ENCODE data around the gene FBXO8.
A peak's percentile ranks its signal among the peaks of the same experiment; 100 is the strongest.
"Not testable (repeated sequence)": the region's sequence is repeated elsewhere in the genome, so short reads cannot be mapped to it uniquely, and the experiment has no call there.

Gene FBXO8, protein sequence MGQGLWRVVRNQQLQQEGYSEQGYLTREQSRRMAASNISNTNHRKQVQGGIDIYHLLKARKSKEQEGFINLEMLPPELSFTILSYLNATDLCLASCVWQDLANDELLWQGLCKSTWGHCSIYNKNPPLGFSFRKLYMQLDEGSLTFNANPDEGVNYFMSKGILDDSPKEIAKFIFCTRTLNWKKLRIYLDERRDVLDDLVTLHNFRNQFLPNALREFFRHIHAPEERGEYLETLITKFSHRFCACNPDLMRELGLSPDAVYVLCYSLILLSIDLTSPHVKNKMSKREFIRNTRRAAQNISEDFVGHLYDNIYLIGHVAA

GRCh38 chr4:174283507-174284471 lies at the start of gene FBXO8, which contains the start of gene CEP44:
Gene FBXO8 (minus strand): TSS chr4:174283667. CDS start chr4:174263092, 20,575 bp downstream.
Gene CEP44 (plus strand): TSS chr4:174283911. CDS start chr4:174299122, 15,211 bp downstream.
- FAIRE-seq (no peak), DNase-seq (ENCODE audit: insufficient read length, low spot score) (peak; percentile 62)

DNA sequence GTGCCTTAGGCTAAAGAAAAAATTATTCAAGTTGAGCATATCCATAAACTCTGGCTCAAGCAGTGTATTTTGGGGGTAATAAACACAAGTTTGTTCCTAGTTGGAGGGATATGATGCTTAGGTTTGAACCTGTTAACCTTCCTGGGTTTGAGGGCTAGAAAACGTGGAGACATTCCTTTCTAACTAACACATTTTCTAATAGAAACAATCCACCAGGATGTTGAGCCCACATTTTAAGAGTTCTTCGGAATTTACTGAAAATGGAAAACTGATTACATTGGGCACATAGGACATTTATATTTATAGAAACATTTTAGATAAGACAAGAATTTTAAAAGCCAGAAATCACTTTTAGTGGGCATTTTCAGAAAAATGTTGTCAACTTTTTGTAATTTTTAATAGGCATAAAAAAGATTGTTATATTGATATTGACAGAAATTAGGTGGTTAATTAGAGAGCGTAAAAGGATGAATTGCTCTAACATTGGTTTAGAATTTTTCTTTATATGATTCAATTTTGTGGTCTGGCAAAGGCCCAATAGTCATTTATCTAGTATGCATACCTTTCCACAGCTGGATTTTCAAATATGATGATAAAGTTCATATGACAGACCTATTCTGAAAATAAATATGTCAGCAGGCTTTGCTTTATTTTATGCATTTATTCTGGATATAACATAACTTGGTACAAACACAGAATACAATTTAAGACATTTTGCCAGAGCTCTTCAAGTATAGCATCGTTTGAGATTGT lies 49.5 kb upstream of the FBXO8 start:
- FAIRE-seq: no peak
- DNase-seq (ENCODE audit: insufficient read length, low spot score): no peak

- FAIRE-seq (no peak), DNase-seq (ENCODE audit: insufficient read length, low spot score) (no peak)
These were observed 41.3 kb upstream of the FBXO8 start for GRCh38 chr4:174324725-174325124.

- FAIRE-seq (no peak), DNase-seq (ENCODE audit: insufficient read length, low spot score) (no peak)
These were observed 40.8 kb upstream of the FBXO8 start for GRCh38 chr4:174324236-174324635.

DNA sequence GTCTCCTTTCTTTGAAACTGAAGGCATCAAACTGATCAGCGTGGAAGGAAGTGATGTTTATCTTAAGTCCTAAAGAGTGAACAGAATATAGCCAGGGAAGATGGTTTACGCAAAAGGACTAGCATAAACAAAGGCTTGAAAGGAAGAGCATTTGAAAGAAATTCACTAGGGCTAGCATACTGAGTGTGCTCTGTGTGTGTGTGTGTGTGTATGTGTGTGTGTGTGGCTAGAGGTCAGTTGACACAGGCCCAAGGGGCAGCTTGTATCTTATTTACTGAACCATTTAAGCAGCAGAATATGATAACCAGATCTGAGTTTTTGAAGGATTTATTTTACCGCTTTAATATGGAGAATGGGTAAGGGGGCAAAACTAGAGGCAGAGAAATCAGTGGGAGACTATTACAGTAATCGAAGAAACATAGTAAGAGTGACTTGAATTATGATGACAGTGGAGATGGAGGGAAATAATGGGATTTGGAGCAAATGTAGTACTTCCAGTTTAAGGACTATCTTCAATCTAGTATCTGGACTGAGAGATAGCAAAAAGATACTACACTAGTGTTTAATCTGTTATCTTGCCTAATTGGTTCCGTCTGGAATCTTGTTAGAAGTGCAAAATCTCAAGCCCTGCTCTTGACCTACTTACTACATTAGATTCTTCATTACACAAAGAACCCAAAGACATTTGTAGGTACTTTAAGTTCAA lies 37.2 kb upstream of the FBXO8 start:
- FAIRE-seq: no peak
- DNase-seq (ENCODE audit: insufficient read length, low spot score): no peak

GRCh38 chr4:174318829-174319764 lies 35.6 kb upstream of the FBXO8 start:
- FAIRE-seq: no peak
- no peak for DNase-seq (ENCODE audit: insufficient read length, low spot score)

DNA sequence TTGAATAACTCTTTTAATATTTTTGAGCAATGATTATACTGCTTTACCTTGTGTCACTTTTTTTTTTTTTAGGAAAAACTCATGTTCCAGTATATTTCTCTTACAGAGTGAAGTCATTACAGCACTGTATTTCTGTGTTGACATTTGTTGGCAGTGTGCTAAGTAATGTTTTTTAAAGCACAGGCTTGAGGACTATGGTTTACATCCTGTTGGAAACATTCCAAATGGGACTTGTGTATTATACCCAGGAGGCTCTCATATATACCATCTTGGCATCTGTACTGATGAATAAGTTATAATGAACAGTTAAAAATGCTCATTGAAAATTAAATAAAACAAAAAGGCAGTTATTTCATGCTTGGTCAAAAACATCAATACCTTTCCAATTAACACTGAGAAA lies 34.1 kb upstream of the FBXO8 start:
- DNase-seq (ENCODE audit: insufficient read length, low spot score): no peak
- no peak for FAIRE-seq

- FAIRE-seq: no peak
These were observed 33.5 kb upstream of the FBXO8 start for GRCh38 chr4:174316954-174317353.

DNA sequence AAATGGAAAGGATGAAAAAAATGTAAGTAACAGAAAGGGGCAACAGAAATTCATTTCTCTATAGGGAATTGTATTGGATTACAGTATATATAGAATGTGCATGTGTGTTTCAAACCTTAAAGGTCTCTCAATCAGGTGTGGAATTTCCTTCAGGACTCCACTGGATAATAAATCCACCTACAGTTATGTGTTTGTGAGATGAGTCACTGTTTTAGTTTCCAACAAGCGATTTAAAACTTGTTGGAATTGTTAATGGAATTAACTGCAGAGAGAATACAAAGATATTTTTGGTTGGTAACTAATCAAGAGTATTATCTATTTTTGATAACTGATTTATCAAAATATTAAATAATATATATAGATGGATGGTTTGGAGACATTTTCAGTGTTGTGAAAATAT lies 33.1 kb upstream of the FBXO8 start:
- DNase-seq (ENCODE audit: insufficient read length, low spot score) (no peak), FAIRE-seq (no peak)

More at GRCh38 chr4:174316954-174317353, 33.5 kb upstream of the FBXO8 start:
- DNase-seq (ENCODE audit: insufficient read length, low spot score): no peak

GRCh38 chr4:174314770-174315169 lies 31.3 kb upstream of the FBXO8 start:
- DNase-seq (ENCODE audit: insufficient read length, low spot score): peak; percentile 26
- FAIRE-seq: no peak

GRCh38 chr4:174314274-174314673 lies 30.8 kb upstream of the FBXO8 start:
- DNase-seq (ENCODE audit: insufficient read length, low spot score) (no peak), FAIRE-seq (no peak)

DNA sequence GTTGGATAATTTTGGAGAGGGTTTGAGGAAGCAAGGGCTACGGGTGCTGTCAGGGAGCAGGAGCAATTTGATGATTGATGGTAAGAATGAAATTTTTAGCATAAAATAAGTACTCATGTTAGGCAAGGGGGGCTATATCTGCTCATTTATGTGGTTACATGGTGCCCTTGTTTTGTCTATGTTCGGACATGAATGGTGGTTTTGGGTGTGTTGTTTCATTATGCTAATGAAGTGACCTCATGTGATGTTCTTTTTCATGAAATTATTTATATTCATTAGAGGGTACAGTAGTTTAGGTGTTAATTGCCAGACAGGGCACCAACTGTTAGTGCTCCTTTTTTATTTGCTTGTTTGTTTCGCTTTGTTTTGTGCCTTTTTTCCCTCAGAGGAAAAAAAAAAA lies 29.5 kb upstream of the FBXO8 start:
- FAIRE-seq: no peak
- DNase-seq (ENCODE audit: insufficient read length, low spot score): no peak

GRCh38 chr4:174307694-174308093 lies 24.2 kb upstream of the FBXO8 start:
- FAIRE-seq (no peak), DNase-seq (ENCODE audit: insufficient read length, low spot score) (no peak)

DNA sequence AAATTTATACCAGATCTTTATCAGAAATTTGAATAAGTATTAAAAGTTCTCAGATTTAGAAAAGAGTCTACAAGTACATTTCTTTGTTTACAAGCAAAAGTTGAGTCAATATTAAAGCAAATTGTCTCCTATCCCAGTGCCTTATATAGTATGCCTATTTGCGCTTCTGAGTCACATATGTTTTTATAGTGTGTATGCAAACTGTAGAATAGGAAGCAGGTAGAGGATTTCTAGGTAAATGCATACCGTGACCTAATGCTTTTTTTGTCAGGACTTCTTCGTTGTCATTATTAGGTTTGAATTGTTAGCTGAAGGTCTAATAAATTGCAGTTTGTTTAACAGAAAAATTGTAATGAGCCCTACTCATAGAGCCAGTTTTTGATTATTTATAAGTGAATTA lies 22.5 kb upstream of the FBXO8 start:
- FAIRE-seq (no peak), DNase-seq (ENCODE audit: insufficient read length, low spot score) (no peak)

- FAIRE-seq (no peak), DNase-seq (ENCODE audit: insufficient read length, low spot score) (no peak)
These were observed 21.2 kb upstream of the FBXO8 start for GRCh38 chr4:174304664-174305063.

GRCh38 chr4:174303687-174304086 lies 20.2 kb upstream of the FBXO8 start:
- DNase-seq (ENCODE audit: insufficient read length, low spot score) (no peak), FAIRE-seq (no peak)

GRCh38 chr4:174295142-174295541 lies 11.7 kb upstream of the FBXO8 start:
- not testable (repeated sequence) for FAIRE-seq; DNase-seq (ENCODE audit: insufficient read length, low spot score)

DNA sequence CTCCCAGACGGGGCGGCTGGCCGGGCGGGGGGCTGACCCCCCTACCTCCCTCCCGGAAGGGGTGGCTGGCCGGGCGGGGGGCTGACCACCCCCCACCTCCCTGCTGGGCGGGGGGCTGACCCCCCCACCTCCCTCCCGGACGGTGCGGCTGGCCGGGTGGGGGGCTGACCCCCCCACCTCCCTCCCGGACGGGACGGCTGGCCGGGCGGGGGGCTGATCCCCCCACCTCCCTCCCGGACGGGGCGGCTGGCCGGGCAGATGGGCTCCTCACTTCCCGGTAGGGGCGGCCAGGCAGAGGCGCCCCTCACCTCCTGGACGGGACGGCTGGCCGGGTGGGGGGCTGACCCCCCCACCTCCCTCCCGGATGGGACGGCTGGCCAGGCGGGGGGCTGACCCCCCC lies 11.2 kb upstream of the FBXO8 start:
- FAIRE-seq; DNase-seq (ENCODE audit: insufficient read length, low spot score): not testable (repeated sequence)

GRCh38 chr4:174292473-174292872 lies 9.0 kb upstream of the FBXO8 start:
- FAIRE-seq (no peak), DNase-seq (ENCODE audit: insufficient read length, low spot score) (no peak)

Measured in HTR-8/SVneo (cell line).